Left ventricle myocardium inferior (tissue), 1 donor: ENCODE data around the gene GAK. TPM values are rescaled to one million over a fixed set of nuclear protein-coding genes. Genes with fewer than 3 reads are reported as not detected.
"Not testable (repeated sequence)": the region's sequence is repeated elsewhere in the genome, so short reads cannot be mapped to it uniquely, and the experiment has no call there.

Experiments used
- DNase-seq: peaks from one replicate; pipeline ENCODE4 v3.0.0-alpha.2; 2020
- H3K27ac ChIP-seq: fragments of 200-600 bp; replicated peaks from 2 replicates; pipeline ENCODE4 v1.8.0; 2021
- H3K27me3 ChIP-seq: fragments of 200-600 bp; 2 replicates; pipeline ENCODE4 v1.8.0; 2021; ENCODE audit warnings: low read depth
- H3K36me3 ChIP-seq: fragments of 200-600 bp; 2 replicates; pipeline ENCODE4 v1.8.0; 2021
- H3K4me1 ChIP-seq: fragments of 200-600 bp; 2 replicates; pipeline ENCODE4 v1.8.0; 2021
- H3K4me3 ChIP-seq: fragments of 200-600 bp; 2 replicates; pipeline ENCODE4 v1.8.0; 2021; ENCODE audit warnings: mild to moderate bottlenecking, moderate library complexity
- H3K9me3 ChIP-seq: fragments of 200-600 bp; replicated peaks from 2 replicates; pipeline ENCODE4 v1.8.0; 2021
- CTCF ChIP-seq: fragments of 200-600 bp; IDR thresholded peaks from 2 replicates; pipeline ENCODE4 v1.8.0; 2021; ENCODE audit warnings: antibody characterized with exemption, mild to moderate bottlenecking, borderline replicate concordance
- intact Hi-C: fragments of 100-400 bp; cut with micrococcal nuclease; formaldehyde crosslinking; loops from one replicate; pipeline ENCODE4 v1.11.0; 2022
- long read RNA-seq: library from polyadenylated mRNA; unstranded; transcript quantifications from one replicate; pipeline ENCODE4 v2.0.0, GENCODE V29; 2021
- total RNA-seq: library from RNA; stranded (reverse); fragmentation: NEBNext Ultra II Directional; extraction: Animal tissue kit (Norgen Biotek cat#: 25700); gene quantifications from one replicate; pipeline ENCODE4 v1.2.1, GENCODE V29; 2021
- donor health status: DM: no; HTN: yes; CAD: no; lungs with severe emphysema.

GAK gene
- total RNA-seq, result 25.1 TPM
- long read RNA-seq, full-length matches to known transcripts, result 11 of 45 reads
- long read RNA-seq, partial matches to known transcripts, result 15 of 45 reads
- long read RNA-seq, other reads (novel, unspliced or antisense), result 19 of 45 reads

GRCh38 chr4:931960-932712 is at the start of gene GAK, which contains the start of gene TMEM175:
GAK (minus strand) TSS chr4:932316; CDS start chr4:932187, 129 bp downstream.
TMEM175 (plus strand) TSS chr4:932460; CDS start chr4:947740, 15,280 bp downstream.
- peaks cover 59% of the 10 kb centered on the region for H3K4me1 ChIP-seq
- peak; percentile 95 for DNase-seq
- H3K4me3 ChIP-seq, result peak within 1 kb of the TSS; percentile 99
- H3K36me3 ChIP-seq, result no peaks in the 10 kb centered on the region
- no peaks in the 10 kb centered on the region for H3K27me3 ChIP-seq
- intact Hi-C loops, result no loop called here
- peak; percentile 28 for TF ChIP-seq CTCF
- no peaks in the 10 kb centered on the region for H3K9me3 ChIP-seq
- peak within 1 kb of the TSS; percentile 93 for H3K27ac ChIP-seq

- intact Hi-C loops, result no loop called here
- Histone ChIP-seq H3K27me3 (no peaks in the 10 kb centered on the region), H3K4me3 (no peak overlapping the region), H3K36me3 (no peaks in the 10 kb centered on the region), H3K9me3 (no peaks in the 10 kb centered on the region), H3K4me1 (peaks cover under 1% of the 10 kb centered on the region), H3K27ac (no peak overlapping the region)
- DNase-seq, result no peak
- TF ChIP-seq CTCF, result no peak
These were observed 47.0 kb upstream of the GAK start for GRCh38 chr4:978957-979701.

GRCh38 chr4:976016-976415 is 43.9 kb upstream of the GAK start:
- H3K27me3 ChIP-seq, H3K36me3 ChIP-seq, H3K9me3 ChIP-seq, H3K27ac ChIP-seq, intact Hi-C loops, DNase-seq, H3K4me3 ChIP-seq: not testable (repeated sequence)
- peaks cover 27% of the 10 kb centered on the region for H3K4me1 ChIP-seq

GRCh38 chr4:974668-975067 is 42.6 kb upstream of the GAK start:
- Histone ChIP-seq H3K36me3 (no peaks in the 10 kb centered on the region), H3K4me1 (peaks cover 29% of the 10 kb centered on the region), H3K4me3 (no peak overlapping the region), H3K27me3 (no peaks in the 10 kb centered on the region), H3K27ac (no peak overlapping the region), H3K9me3 (no peaks in the 10 kb centered on the region)
- TF ChIP-seq CTCF, result no peak
- intact Hi-C loops, result no loop called here
- DNase-seq, result no peak

GRCh38 chr4:973431-974397 is 41.6 kb upstream of the GAK start, which contains the start of gene DGKQ:
DGKQ (minus strand) TSS chr4:973569; CDS start chr4:973482, 87 bp downstream.
- Histone ChIP-seq H3K9me3 (no peaks in the 10 kb centered on the region), H3K4me1 (peaks cover 29% of the 10 kb centered on the region), H3K4me3 (peak within 1 kb of the TSS; percentile 90), H3K27ac (no peak within 1 kb of the TSS), H3K27me3 (peaks cover 1% of the 10 kb centered on the region), H3K36me3 (no peaks in the 10 kb centered on the region)
- intact Hi-C loops, result no loop called here
- TF ChIP-seq CTCF, result no peak
- DNase-seq, result peak; percentile 90
